GM19328 (cell line): ENCODE measurements around the gene AKR1B15.

ENCODE experiments used
- ATAC-seq: cut with Tn5 transposase; IDR thresholded peaks from one replicate; pipeline ENCODE4 v1.9.1; 2021; ENCODE audit warnings: mild to moderate bottlenecking, moderate library complexity; ENCODE audit not compliant: unreplicated experiment

Gene AKR1B15

GRCh38 chr7:134611611-134612151 is 62.8 kb downstream of the AKR1B15 start:
- ATAC-seq = no peak

DNA sequence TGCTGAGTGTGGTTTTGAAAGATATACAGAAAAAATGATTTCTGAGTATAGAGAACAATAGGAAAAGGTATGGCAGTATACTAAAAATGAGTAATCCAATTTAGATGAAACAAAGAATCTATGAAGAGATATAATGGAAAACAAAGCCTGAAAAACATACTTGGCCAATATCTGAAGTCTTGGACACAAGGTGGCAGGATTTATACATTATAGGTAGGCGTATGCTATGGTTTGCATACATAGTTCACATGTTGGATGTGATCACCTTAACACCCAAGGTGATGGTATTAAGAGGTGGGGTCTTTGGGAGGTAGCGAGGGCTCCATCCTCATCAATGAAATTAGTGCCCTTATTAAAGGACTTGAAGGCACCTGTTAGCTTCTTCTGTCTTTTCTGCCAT is 63.3 kb downstream of the AKR1B15 start:
- ATAC-seq = no peak

DNA sequence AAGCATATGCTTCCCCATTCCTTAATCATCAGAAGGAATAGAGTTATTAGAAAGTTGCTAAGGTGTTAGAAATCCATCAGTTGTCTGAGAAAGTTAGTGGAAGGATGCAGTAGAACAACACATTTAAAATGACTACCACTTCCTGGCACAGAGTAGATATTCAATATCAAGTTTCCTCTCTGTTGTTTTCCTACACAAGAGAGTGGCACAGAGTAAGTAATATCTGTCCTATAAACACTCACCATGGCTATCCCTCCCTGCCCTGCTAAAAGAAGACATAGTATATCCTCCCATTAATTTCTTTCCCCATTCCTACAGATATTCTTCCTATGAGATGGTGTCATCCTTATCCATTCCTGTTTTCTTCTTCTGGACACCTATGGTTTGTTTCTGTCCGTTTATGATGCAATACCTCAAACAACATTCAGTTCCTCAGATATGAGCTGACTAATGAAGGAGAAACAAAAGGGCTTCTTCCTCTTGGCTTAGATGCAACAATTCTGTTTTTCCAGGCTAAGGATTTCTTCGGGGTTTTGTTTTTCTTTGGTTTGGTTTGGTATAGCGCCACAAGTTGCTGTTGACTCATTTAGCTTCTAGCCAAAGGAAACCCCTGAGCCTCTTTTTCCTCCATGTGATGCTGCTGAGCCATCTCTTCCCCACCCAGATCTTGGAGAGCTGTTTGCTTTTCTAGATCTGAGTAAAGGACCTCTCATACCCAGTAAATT is 64.9 kb downstream of the AKR1B15 start:
- no peak for ATAC-seq

- ATAC-seq = no peak
These were observed 67.7 kb downstream of the AKR1B15 start for GRCh38 chr7:134616611-134617010.

GRCh38 chr7:134618756-134619530 is 70.0 kb downstream of the AKR1B15 start:
- no peak for ATAC-seq

GRCh38 chr7:134619627-134620331 is 70.9 kb downstream of the AKR1B15 start:
- no peak for ATAC-seq

DNA sequence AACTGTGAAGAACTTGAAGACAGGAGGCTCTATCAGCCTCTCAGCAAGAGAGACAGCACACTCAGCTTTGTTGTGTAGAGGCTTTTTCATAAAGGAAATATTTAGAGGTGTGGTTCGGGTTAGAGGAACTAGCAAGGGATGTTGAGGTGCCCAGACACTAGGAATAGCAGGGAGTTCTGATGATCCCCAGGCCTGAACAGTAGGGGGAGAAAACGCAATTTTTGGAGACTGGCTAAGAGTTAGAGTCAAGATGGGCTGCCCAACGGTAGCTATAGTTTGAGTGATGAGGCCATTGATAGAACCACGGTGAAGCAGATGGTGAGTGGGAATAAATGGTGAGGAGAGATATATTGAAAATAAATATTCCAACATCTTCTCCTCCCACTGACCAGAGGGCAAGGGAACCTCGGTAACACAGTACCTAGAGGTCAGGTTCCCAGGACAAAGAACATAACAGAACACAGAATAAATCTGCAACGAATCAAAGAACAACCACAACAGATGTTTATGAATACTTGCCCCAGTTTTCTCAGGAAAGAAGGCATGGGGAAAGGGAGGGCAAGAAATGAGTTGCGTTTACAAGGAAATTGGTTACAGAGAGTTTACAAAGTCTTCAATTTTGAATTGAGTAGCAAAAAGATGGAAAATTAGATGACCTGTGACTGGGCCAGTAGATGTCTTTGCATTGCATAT is 73.5 kb downstream of the AKR1B15 start:
- ATAC-seq = no peak

DNA sequence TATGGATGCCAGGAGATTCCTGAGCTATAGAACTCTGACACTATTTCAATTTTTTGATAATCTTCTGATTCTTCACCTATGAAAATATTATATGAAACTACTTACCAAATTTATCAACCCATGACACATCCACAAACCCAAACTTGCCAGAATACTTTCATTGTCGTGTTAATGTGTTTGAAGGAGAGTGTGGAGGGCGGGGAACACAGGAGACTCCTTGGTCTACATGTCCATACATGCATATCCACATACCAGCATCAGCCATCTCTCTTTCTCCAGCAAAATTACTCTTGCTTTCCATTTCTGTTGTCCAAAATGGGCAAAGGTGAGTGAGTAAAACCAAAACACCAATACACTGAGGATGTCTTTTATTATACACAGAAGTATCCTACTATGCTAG is 74.3 kb downstream of the AKR1B15 start:
- ATAC-seq = no peak

DNA sequence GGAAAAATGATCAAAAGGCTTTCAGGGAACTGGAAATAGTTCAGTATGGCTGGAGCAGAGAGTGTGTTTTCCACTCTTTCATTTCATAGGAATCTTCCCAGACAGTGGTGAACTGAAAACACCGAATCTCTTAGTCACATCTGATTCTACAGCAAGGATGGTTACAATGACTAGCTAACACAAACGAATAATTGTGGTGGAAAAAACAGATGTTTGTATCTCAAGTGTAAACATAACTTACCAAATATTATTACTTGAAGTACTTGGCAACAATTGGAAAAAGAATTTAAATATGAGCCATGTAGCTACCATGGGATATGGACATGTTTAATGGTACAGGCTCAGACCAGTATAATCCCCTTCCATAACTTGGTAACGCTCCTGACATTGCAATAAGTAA is 76.6 kb downstream of the AKR1B15 start:
- ATAC-seq = no peak

DNA sequence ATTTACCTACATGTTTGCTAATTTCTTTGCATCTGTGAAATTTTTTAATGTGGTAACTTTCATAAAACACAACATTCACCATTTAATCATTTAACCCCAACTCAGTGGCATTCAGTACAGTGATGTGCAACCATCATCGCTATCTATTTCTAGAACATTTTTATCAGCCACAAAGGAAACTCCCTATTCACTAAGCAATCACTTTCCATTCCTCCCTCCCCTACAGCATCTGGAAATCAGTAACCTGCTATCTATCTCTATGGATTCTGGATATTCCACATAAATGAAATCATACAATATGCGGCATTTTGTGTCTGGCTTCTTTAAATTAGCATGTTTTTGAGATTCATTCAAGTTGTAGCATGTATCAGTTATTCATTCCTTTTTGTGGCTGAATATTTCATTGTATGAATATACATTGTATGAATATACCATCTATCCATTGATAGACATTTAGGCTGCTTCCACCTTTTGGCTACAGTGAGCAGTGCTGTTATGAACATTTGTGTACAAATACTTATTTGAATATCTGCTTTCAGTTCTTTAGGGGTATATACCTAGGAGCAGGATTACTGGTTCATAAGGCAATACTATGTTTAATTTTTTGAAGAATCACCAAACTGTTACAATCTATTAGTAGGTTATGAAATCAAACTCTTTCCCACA is 78.3 kb downstream of the AKR1B15 start:
- ATAC-seq = no peak

- no peak for ATAC-seq
These were observed 78.9 kb downstream of the AKR1B15 start for GRCh38 chr7:134627775-134628153.

GRCh38 chr7:134629445-134629844 is 80.5 kb downstream of the AKR1B15 start:
- no peak for ATAC-seq
